Thyroid gland (tissue), 4 donors: ENCODE measurements around the gene BCKDK. TPM values are rescaled to one million over a fixed set of nuclear protein-coding genes. Genes with fewer than 3 reads are reported as not detected.
A peak's percentile ranks its signal among the peaks of the same experiment; 100 is the strongest.
"Not testable (repeated sequence)": the region's sequence is repeated elsewhere in the genome, so short reads cannot be mapped to it uniquely, and the experiment has no call there.

ENCODE experiments used
- DNase-seq, 2 donors: peaks; one replicate each; pipeline ENCODE4 v3.0.0-alpha.2; 2019
- H3K27ac ChIP-seq, 3 donors: fragments of 200-600 bp; sonication (generic); 1 replicate in 2 of 3; 2 replicates in 1 of 3; pipeline ENCODE4 v1.5.1; 2016 to 2019; ENCODE audit warnings: mild to moderate bottlenecking in 1 of 3, moderate library complexity in 1 of 3
- H3K27me3 ChIP-seq: fragments of 200-600 bp; sonication (generic); one replicate; pipeline ENCODE4 v1.5.1; 2019
- H3K36me3 ChIP-seq, 2 donors: fragments of 200-600 bp; sonication (generic); one replicate each; pipeline ENCODE4 v1.5.1; 2016 to 2019
- H3K4me1 ChIP-seq, 2 donors: fragments of 200-600 bp; sonication (generic); one replicate each; pipeline ENCODE4 v1.5.1; 2017 to 2019
- H3K4me3 ChIP-seq, 3 donors: fragments of 200-600 bp; sonication (generic); replicated peaks in 1 of 3; 1 replicate in 2 of 3; 2 replicates in 1 of 3; pipeline ENCODE4 v1.5.1; 2016; ENCODE audit warnings: mild to moderate bottlenecking in 1 of 3
- H3K9me3 ChIP-seq: fragments of 200-600 bp; sonication (generic); one replicate; pipeline ENCODE4 v1.5.1; 2017
- POLR2A ChIP-seq, 2 donors: fragments of 450-650 bp; IDR thresholded peaks; one replicate each; pipeline ENCODE4 v1.6.1; 2017; ENCODE audit warnings: antibody characterized with exemption in 2 of 2, mild to moderate bottlenecking in 2 of 2, moderate library complexity in 1 of 2
- WGBS, 2 donors: methylation state at CpG; one replicate each; pipeline ENCODE4 v1.1.5; 2017; 5-methylcytosine and 5-hydroxymethylcytosine counted together
- intact Hi-C: fragments of 100-400 bp; cut with DNase I; formaldehyde crosslinking; loops from one replicate; pipeline ENCODE4 v1.15.1; 2023
- total RNA-seq, 4 donors: library from RNA; depleted of rRNA; stranded (reverse); fragments of >200 nt; gene quantifications; one replicate each; pipeline ENCODE4 v1.2.3, GENCODE V29; 2016
- TF ChIP-seq, protein P1 (sequence below), 6 experiments: fragments of 200-600 bp in 3 of 6; fragments of 450-650 bp in 3 of 6; sonication (generic) in 3 of 6; IDR thresholded peaks; one replicate each; pipeline ENCODE4 v1.5.1; 2016 to 2019; ENCODE audit warnings: antibody characterized with exemption in 6 of 6, mild to moderate bottlenecking in 2 of 6, inconsistent platforms in 1 of 6, moderate library complexity in 1 of 6

The BCKDK gene
- total RNA-seq, 4 donors from 2014 or later, result 30.1 to 52.0 (median 40.5) TPM

DNA sequence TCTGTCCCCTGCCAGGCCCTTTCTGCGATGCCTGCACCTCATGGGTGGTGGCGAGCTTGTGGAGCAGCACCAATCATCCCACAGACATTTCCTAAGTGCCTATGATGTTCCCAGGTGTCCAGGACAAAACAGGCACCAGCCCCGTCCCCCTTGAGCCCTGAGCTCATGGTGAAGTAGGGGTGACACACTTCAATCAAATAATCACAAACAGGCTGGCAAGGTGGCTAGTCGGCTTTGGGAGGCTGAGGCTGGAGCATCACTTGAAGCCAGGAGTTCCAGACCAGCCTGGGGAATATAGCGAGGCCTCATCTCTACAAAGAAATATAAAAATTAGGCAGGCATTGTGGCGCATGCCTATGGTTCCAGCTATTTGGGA, 28.1 kb downstream of the BCKDK start:
- no peak for TF ChIP-seq POLR2A (IDR thresholded peaks at IDR 0.05)
- TF ChIP-seq, protein P1, sequence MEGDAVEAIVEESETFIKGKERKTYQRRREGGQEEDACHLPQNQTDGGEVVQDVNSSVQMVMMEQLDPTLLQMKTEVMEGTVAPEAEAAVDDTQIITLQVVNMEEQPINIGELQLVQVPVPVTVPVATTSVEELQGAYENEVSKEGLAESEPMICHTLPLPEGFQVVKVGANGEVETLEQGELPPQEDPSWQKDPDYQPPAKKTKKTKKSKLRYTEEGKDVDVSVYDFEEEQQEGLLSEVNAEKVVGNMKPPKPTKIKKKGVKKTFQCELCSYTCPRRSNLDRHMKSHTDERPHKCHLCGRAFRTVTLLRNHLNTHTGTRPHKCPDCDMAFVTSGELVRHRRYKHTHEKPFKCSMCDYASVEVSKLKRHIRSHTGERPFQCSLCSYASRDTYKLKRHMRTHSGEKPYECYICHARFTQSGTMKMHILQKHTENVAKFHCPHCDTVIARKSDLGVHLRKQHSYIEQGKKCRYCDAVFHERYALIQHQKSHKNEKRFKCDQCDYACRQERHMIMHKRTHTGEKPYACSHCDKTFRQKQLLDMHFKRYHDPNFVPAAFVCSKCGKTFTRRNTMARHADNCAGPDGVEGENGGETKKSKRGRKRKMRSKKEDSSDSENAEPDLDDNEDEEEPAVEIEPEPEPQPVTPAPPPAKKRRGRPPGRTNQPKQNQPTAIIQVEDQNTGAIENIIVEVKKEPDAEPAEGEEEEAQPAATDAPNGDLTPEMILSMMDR (IDR thresholded peaks at IDR 0.05), result no peak
- Histone ChIP-seq H3K27me3 (no peaks in the 10 kb centered on the region), H3K27ac (peak overlapping the region in 1 of 3 donors; percentile 97), H3K9me3 (no peaks in the 10 kb centered on the region), H3K36me3 (peaks cover 10 to 14% of the 10 kb centered on the region in 2 donors), H3K4me1 (peaks cover 40 to 55% of the 10 kb centered on the region in 2 donors), H3K4me3 (no peak overlapping the region)
- 83 to 85% methylated on average over 6 of the region's 6 CpGs for WGBS, 2 donors
- intact Hi-C loops, result no loop called here
- DNase-seq, result no peak

DNA sequence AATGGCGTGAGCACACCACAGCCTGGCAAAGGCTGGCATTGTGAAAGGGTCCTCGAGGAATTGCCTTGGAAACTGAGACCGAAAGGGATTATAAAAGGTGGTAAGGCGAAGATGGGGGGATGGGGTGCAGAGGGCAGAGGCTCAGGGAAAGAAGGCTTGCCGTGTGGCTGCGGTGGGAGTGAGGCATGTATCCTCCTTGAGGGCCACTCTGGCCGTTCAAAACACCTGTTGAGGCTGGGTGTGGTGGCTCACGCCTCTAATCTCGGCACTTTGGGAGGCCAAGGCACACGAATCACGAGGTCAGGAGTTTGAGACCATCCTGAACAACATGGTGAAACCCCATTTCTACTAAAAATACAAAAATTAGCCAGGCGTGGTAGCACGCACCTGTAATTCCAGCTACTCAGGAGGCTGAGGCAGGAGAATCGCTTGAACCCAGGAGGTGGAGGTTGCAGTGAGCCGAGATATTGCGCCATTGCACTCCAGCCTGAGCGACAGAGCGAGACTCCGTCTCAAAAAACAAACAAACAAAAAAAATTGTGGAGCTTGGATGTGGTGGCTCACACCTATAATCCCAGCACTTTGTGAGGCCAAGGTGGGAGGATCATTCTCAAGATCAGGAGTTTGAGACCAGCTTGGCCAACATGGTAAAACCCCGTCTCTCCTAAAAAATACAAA, 28.8 kb downstream of the BCKDK start:
- intact Hi-C loops, DNase-seq, H3K27me3 ChIP-seq, H3K36me3 ChIP-seq, H3K9me3 ChIP-seq, H3K27ac ChIP-seq, H3K4me3 ChIP-seq: not testable (repeated sequence)
- peaks cover 38 to 55% of the 10 kb centered on the region in 2 donors for H3K4me1 ChIP-seq
- 84 to 85% methylated on average over 20 of the region's 20 CpGs for WGBS, 2 donors

DNA sequence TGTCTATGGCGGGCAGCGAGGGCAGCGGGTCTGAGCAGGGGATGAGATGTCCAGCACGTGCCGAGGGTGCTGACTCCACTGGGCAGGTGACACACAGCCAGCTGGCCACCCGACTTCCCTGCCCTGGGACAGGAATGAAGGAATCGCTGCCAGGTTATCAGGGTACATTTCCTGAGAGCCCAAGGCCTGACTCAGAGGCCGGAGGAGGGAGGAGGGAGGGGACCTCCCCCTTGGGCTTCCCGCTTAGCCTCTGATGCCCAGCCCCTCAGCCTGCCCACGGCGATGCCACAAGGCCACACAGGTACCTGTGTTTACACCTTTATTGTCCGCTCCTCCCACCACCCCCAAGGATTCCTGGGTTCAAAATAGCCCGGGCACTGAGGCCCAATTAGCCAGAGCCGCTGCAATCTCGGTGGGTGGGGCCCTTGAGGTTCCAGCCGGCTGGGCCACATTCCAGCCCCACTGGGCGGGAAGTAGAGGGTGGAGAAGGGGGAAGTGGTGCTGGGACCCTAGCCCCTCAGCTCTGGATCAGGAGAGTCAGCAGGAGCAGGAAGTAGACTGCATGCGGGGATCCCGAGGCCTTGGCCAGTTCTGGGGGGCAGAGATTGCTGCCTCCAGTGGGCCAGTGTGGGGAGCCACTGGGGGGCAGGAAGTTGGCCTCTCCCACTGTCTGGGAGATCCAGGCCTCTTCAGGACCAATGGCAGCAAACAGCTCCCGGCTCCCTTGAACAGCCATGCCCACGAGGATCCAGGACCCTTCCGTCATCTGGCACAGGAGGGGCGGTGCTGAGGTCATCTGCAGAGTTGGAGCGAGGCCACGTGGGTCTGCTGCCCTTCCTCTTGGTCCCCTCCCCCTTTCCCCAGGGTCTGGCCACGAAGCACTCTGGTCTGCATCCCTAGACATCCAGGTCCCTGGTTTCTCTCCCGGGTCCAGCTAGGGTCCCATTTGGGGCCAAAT, 30.7 kb downstream of the BCKDK start:
- 29 to 34% methylated on average over 17 to 23 of the region's 27 CpGs for WGBS, 2 donors
- Histone ChIP-seq H3K36me3 (no peaks in the 10 kb centered on the region), H3K4me3 (no peak overlapping the region), H3K27ac (peak overlapping the region; percentile 36 to 80 (median 70)), H3K9me3 (no peaks in the 10 kb centered on the region), H3K27me3 (no peaks in the 10 kb centered on the region), H3K4me1 (peaks cover 36 to 53% of the 10 kb centered on the region in 2 donors)
- DNase-seq, result peak; percentile 91 to 94
- peak in 1 of 2 donors; percentile 29 for TF ChIP-seq POLR2A (IDR thresholded peaks at IDR 0.05)
- TF ChIP-seq, protein P1 (IDR thresholded peaks at IDR 0.05), result no peak
- intact Hi-C loops, result no loop called here

DNA sequence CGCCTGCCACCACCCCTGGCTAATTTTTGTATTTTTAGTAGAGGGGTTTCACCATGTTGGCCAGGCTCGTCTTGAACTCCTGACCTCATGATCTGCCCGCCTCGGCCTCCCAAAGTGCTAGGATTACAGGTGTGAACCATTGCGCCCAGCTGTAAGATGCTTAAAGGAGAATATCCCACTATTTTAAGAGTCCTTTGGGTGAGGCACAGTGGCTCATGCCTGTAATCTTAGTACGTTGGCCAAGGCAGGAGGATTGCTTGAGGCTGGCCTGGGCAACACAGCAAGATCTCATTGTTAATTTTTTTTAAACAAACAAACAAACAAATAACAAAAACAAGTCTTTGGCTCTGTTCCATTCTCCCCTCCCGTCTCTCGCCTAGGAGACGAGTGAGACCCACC, 32.9 kb downstream of the BCKDK start:
- not testable (repeated sequence) for H3K9me3 ChIP-seq, H3K27me3 ChIP-seq, H3K4me3 ChIP-seq, DNase-seq, H3K36me3 ChIP-seq
- H3K4me1 ChIP-seq, result peaks cover 25 to 40% of the 10 kb centered on the region in 2 donors
- H3K27ac ChIP-seq, result peak overlapping the region; percentile 79 to 87 (median 86)
- intact Hi-C loops, result loop anchor here (10.0 kb wide), 1 partner anchor 156 kb away; the partner anchor contains the start of gene HSD3B7
- WGBS, 2 donors, result 89 to 93% methylated on average over 9 of the region's 9 CpGs

DNA sequence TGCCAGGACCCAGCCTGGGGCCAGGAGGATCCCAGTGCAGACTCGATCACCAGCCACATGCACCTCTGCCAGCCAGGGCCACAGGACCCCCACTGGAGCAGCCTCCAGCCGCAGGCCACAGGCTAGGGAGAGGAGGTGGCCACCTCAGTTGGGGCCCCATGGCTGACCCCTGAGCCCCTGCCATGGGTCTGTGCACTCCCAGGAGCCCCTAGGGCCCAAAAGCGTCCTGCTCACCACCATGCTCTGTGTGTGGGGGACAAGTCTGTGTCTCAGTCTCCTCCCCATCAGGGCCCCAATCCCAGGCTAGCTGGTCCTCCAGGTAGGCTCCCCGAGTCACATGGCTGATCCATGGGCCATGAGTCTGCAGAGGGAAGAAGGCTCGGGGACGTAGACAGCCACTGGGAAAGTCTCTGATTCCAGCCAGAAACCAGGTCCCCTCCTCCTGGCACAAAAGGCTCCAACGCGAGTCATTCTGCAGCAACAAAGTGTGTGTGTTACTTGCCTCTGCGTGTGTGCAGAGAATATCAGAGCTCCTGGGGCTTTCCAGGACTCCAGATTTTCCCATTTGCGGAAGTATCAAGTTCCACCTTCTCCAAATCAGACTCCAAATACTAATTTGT, 33.4 kb downstream of the BCKDK start:
- Histone ChIP-seq H3K4me3 (peak overlapping the region in 1 of 3 donors; percentile 6), H3K4me1 (peaks cover 21 to 36% of the 10 kb centered on the region in 2 donors), H3K9me3 (no peaks in the 10 kb centered on the region), H3K36me3 (no peaks in the 10 kb centered on the region), H3K27me3 (no peaks in the 10 kb centered on the region), H3K27ac (peak overlapping the region; percentile 79 to 87 (median 86))
- DNase-seq, result peak; percentile 55 to 59
- WGBS, 2 donors, result 17 to 18% methylated on average over 8 of the region's 10 CpGs
- no peak for TF ChIP-seq POLR2A (IDR thresholded peaks at IDR 0.05)
- TF ChIP-seq, protein P1 (IDR thresholded peaks at IDR 0.05), result no peak
- intact Hi-C loops, result loop anchor here (10.0 kb wide), 1 partner anchor 157 kb away; the partner anchor contains the start of gene HSD3B7
